Germinal center (tissue), 1 donor: ENCODE data around the gene RAB6B.

ENCODE experiments used
- DNase-seq: peaks from one replicate; pipeline ENCODE4 v3.0.0; 2012; ENCODE audit warnings: mixed read lengths, low spot score

Gene RAB6B

DNA sequence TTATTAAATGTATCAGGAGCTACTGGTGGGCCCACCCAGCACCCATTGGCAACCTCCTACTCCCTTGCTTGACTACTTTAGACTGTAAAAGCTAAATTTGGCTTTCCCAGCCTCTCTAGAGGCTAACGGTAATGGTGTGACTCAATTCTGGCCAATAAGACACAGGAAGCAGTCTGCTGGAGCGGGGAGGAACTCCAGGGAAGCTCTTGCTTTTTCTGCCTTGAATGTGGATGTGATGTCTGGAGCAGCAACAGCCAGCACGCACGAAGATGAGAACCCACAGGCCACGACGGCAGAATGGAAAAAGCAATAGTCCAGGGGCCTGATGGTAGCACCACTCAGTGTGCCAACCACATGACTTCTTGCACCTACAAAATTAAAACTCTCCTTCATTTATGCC is 39.9 kb downstream of the RAB6B start:
- no peak for DNase-seq

DNA sequence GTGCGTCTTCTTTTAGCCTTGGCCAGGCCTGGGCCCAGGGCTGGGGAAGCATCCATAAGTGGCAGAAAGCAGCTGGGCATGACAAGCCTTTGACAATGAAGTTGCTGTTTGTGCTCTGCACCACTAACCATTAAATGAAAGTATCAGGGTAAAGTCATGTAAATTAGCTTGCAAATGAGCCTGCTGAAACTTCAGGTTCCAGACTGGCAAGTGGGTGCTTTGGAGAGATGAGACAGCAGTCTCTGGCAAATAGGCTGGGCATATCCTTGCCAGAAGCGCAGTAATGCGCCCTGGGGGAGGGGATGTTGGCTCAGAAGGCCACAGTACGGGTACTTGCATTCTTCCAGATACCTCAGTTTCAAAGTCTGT is 40.7 kb downstream of the RAB6B start:
- no peak for DNase-seq

DNA sequence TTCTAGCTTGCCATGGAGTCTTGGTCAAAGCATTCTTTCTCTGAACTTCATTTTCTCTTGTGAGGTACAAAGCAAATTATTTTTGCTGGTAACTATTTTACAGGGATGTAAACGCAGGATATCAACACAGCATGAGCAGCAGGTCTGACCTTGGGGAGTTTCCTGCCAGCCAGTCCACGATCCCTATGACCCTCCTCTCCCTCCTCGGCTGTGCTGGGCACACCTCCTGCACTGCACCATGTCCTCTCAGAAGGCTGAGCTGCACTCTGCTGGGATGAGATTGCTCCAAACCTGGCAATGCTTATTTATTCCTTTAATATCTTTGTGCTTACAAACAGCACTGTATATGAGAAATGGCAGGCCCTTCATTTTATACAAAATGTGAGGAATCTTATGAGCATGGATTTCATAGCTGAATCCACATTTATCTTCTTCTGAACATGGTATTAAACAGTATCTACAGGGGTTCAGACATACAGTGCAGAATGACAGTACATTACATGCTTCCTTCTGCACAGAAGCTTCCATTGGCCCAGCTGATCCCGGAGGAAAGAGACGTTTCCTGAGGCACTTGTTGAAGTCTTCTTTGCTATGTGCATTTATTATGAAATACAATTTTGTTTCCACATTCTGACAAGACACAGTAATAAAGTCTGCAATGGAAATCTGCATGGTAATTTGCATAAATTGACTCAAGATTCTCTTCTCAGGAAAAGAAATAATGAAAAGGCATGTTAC is 41.2 kb downstream of the RAB6B start:
- no peak for DNase-seq

DNA sequence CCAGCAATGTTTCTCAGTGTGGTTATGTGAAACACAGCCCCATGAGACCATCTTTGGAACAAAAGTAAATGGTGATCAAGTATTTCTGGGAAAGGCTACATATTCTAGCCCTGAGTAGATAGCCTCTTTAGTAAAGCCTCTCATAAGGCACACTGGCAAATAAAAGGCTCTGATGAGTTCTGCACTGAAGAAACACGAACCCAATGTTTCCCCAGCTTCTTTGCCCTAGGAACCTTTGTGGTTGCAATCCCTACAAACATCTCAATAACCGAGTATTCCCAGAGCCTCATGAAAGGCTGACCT is 41.8 kb downstream of the RAB6B start:
- no peak for DNase-seq

DNA sequence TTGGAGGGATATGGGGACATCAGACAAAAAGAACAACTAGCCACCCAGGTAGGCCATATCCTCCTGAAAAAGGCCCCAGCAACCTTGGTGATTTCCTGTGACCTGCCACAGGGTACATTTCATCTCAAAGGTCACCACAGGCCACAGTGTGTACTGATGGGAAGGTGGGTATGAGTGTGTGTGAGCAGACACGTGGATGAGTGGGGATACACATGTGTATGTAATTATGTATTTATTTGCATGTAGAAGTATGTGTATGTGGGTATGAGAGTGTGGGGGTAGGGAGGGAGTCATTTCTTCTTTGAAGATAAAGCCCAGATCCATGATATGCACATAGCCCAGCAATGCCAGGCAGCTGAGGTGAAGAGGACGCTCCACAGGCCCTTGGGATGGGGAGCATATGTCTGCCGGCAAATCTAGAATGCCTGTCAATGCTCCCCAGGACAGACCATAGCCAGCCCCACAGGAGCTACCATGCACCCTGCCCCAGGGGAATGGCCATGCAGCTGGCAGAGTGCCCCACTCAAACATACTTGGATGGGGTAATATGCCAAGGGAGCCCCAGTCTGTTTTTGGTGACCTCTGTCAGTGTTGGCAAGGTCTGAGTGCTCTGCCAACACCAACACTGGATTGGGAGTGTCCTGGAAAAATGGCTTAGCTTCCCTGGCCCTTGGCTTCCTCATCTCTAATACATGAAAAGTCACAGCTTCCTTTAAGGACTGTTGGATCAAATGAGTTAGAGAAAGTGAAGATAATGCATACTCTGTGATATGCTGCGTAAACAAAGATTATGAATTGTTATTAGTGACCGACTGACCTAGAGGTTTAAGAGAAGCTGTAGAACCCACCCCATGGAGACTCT is 42.4 kb downstream of the RAB6B start:
- no peak for DNase-seq

DNA sequence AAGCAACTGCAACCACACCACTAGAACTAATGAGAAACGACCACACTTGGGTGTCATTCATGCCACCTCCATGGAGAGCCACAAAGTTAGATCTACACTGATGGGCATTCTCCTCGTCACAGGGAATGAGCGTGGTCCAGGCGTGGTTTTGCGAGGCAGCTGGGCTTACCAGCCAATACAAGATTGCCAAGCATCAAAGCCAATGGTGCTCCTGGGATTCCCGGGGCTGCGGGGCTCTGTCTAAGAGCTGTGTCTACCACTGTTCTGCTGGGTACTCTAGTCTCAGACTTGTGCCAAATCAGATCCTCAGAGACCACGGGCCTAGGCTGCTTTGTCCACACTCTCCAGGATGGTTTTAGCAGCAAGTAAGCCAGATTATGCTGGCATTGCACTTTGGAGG is 43.8 kb downstream of the RAB6B start:
- DNase-seq: no peak

DNA sequence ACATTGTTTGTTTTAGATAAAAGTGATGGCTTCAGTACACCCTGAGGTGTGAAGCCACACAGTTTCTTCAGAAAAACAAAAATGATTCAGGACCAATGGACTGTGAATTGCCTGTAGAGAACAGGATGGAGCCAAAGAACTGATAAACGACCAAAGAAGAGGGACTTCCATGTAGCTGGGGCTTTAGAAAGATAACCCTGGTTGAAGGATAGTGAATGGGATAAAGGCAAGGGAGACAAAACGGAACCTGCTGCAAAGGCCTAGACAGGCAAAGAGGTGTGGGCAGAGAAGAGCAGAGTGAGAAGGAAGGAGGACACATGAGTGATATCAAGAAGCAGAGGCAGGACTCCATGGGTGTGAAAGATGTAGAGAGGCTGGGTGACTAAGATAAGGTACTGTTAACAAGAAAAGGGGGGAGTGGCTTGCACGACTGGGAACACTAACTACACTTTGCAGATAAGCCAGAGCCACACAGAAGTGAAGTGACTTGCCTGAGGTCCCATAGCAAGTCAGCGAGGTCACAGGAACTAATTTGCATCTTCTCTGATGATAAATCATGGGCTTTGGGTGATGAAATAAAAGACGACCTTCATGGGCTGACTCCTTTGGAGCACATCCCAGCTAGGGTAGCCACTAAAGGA is 44.3 kb downstream of the RAB6B start:
- DNase-seq: no peak

DNA sequence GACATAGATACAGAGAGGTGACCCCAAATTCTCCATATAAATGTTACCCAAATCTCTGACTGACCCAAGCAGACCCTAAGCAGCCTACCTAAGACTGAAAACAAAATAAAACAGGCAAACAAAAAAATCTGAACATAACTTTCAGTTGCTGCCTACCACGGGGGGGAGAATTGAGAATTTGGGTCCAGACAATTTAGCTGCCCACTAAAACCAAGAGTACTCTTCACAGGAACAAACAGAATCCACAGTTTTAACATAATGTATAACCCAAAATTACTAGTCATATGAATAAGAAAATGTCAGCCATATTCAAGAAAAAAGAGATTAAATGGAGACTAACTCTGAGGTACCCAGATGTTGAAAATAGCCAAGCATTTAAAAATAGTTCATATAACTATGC is 45.6 kb downstream of the RAB6B start:
- no peak for DNase-seq

DNA sequence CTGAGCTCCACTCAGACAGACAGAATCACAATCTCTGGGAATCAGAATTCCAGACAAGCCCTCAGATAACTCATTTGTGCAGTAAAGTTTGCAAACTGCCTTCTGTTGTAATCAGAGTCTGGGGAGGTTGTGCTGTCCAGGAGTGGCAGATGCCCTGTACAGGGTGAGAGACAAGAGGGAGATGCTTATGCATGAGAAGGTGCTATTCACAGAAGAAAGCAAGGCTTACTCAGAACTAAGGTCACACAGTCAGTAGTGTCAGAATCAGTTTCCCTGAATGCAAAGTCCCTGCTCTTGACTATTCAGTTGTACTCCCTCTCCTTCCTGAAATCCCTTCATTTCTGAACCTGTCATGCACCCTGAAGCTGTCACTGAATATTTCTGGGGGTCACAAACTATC is 46.3 kb downstream of the RAB6B start:
- no peak for DNase-seq

DNA sequence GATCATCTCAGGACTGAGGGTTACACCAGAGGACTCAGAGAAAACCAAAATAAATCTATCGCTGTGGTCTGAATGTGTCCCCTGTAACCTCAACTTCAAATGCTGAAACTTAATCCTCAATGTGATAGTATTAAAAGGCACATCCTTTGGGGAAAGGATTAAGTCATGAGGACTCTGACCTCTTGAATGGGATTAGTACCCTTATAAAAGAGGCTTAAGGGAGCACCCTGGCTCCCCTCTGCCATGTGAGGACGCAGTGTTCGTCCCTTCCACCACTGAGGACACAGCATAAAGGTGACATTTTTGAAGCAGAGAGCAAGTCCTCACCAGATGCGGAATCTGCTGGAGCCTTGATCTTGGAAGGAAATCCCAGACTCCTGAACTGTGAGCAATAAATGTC is 50.6 kb downstream of the RAB6B start:
- DNase-seq: no peak

DNA sequence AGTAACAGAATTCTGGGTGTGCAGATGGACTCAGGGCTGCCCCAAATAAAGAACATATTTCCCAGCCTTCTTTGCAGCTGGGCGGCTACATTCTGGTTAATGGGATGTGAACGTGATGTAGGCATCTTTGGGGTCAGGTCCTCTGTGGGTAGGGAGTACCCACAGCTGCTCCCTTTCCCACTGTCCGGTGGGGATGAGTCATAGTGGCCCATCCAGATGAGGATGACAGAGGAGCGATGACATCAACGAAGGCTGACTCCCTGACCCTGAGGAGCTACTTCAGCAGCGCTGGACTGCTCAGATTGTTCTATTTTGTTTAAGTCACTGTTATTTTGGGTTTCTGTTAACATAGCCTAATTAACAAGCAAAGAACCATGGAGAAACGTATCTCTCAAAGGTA is 52.0 kb downstream of the RAB6B start:
- DNase-seq: no peak

DNA sequence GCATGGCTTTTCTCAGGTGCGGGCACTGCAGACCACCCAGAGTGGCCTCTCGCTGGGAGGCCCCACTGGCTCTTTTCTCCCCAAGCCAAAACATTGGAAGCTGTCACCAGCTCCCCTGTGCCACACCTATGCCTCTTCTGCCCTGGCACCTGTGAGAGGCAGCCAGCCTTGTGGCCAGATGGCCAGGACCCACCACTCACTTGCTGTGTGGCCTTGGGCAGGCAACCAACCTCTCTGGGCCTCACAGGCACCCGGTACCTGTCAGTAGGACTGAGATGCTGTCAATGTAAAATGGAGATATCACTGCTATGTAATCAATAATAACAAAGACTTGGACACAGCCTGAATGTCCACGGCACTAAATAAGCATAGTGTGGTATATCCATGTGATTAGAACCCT is 53.5 kb downstream of the RAB6B start:
- no peak for DNase-seq

DNA sequence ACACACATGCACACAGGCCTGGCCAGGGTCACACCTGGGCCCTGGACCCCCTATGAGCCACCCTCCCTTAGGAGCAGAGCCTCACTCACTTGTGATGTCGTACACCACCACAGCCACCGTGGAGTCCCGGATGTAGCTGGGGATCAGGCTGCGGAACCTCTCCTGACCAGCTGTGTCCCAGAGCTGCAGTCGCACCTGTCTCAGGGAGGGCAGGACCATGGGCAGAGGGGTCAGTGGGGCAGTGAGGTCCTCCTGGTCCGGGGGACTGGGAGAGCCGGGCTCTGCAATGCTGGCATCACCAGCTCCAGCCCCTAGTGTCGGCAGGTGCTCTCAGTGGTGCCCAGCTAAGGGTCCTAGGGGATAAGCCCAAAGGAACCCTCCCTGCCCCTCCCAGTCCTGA is 54.5 kb downstream of the RAB6B start:
- no peak for DNase-seq

DNA sequence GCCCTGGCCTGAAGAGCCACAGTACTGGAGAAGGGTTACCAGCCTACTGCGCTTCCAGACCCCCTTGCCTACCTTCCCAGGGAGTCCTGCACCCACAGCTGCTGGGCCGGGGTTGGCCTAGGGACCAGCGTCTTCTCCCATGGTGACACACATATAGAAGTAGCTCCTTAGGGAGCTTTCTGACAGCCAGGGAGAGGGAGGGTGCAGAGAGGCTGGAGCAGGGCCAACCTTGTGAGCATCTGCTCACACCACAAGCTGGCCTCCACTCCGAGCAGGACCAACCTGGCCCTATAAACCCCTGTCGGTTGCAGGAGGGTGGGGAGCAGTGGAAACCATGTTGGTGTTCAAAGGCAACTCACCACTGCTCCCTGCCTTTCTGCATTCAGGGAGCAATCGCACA is 54.9 kb downstream of the RAB6B start:
- no peak for DNase-seq

DNA sequence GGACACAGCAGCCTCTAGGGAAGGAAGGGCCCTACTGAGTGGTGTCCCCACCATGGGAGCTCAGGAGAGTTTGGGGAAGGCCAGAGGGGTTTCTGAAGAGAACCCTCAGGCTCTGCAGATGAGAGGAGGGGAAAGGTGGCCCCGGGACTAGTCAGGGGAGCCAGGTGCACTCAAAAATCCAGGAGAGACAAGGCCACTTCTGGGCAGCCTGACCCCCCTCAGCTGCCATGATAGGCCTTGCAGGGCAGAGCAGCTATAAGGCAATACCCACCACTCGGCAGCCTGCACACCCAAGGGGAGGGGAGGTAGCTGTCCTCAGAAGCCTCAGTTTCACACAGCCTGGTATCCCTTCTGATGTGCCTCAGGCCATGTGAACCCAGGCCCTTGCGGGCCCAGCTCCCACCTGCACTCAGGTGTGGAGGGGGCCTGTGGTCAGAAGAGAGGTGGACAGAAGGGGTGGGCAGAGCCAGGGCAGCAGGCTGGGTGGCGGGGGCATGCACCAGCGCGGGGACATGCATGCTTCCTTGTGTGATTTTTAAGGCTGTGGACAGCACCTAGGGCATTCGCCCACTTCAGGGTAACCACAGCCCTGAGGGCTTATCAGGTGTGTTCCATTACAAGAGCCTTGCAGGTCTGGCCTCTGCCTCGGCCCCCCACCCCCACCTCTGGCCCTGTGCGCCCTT is 55.5 kb downstream of the RAB6B start:
- DNase-seq: no peak

DNA sequence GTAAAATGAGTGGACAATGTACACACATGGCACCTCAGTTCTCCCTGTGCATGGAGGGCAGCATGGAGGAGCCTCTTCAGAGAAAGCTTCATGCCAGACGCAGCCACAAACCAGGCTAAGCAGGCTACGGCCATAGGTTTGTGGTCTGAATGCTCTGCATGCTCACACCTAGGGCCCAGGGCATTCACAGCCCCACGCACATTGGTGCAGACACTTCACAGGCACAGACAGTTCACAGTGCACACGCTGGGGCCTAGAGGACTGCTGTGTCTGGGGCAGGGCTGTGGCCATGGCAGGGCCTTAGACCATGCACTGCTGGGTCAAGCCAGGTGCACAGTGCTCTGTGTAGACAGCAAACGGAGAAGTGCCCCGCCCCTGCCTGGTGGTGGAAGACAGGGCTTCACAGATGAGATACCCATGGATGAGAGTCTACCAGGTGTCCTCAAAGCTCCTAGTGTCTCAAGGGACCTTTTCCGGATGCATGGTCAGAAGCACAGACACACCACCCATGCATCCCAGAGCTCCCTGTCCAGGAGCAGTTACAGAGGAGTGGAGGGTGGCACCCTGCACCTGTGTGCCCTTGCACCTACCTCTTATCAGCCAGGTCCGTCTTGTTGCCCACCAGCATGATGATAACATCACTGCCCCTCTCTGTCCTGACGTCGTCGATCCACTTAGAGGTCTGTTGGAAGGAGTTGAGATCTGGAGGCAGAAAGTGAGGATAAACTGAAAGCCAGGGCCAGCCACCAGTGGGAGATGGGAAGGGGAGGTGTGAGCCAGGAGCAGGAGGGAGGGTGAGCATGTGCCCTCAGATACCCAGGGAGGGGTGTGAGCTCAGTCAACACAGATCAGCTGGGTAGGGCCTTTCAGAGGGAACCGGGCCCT is 56.5 kb downstream of the RAB6B start:
- DNase-seq: no peak

DNA sequence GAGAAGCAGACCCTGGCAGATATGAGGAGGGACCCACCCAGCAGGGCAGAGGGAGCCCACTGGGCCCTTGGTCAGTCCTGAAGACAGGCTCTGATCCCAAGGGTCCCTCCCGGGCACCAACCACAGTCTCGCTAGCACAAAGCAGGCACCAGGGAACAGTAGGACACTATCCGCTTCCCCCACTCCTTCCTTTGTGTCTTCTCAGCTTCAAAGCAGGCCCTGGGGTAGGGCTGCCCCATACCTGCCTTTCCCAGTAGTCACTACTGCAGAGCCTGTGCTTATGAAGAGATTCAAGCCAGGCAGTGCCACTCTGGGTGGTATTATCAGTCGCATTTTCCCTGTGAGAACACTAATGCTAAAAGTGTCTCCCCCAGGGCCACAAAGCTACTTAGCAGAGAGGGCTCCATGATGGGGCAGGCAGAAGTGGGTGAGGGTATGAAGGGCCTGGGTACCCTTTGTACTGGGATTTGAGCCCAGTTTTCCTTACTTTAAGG is 57.3 kb downstream of the RAB6B start:
- DNase-seq: no peak

DNA sequence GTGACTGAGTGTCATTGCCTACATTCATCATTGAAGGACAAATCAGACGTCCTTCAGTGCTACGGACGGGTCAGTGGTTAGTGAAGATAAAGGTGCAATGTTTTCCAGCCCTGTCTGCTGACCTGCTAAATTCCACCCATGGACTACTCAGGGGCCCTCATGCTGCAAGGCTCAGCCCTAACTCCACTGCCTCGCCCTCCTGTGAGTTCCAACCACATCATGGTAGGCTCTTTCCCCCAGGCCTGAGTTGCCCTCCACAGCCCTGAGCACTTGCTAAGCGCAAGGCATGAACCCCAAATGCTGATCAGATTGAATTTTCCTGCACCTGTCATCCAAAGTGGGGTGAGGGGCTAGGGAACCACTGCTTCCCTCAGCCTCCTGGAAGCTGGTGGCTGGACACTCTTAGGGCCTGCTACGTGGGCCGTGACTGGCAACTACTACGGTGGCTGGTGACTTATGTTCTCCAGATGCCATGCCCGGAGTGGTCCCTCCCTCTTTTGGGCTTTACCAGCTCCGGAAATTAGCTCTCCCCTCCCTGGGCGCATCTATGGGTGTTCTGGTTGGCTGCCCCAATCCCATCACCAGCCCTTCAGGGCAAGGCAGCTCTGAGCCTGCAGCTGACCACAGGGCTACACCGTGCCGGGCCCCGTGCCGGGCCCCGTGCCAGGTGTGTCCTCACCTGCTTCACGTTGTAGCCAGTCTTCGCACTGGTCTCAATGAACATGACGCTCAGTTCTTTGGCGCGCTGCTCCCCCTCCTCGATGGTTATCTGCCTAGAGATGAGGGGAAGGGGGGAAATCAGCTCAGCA is 58.0 kb downstream of the RAB6B start:
- no peak for DNase-seq

DNA sequence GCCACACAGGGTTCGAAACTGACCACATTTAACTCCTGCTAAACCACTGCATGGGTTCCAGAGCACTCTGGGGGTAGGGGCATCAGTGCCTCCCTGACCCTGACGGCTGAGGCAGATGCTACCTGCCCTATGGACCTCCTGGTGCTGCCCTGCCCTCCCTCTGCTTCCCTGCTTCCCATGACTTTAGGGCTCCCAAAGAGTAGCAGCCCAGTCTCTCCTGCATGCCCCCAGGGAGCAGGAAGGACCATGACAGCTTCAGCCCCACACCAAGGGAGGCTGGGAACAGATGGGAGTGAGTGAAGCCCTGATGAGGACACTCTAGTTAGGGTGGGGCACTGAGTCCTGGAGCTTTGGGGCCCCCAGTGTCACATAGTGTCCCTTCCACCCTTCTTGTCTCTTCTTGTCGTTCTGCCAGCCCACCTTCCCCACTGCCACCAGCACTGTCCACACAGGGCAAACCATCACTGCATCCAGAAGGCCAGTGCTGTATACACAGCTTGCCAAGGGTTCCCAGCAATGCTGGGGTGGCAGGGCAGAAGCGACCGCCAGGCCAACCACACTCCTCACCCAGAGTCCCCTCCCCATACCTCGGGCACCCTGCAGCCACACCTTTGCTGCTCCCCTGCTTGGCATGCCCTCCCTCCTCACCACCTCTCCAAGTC is 59.1 kb downstream of the RAB6B start:
- DNase-seq: no peak

DNA sequence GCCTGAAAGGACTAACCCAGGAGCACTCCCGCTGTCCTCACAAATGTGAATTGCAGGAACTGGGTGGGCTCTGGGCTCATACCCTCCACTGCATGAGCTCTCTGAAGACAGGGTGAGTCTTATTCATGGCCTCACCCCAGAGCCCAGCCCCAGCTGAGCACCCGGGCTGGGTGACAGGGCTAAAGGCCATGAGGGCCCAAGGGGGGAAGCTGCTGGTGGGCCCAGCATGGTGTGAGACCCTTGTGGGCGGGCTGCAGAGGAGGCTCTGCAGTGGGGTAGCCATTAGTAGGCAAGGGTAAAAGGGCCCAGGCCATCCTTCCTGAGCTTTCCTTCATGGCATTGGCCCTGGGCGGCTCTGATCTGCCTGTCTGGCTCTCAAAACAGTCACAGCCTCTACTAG is 59.7 kb downstream of the RAB6B start:
- DNase-seq: no peak
